GM18517 (cell line): ENCODE measurements around the gene APOBR.
"Not testable (repeated sequence)": the region's sequence is repeated elsewhere in the genome, so short reads cannot be mapped to it uniquely, and the experiment has no call there.

ENCODE experiments used
- ATAC-seq: cut with Tn5 transposase; IDR thresholded peaks from one replicate; pipeline ENCODE4 v1.9.1; 2021; ENCODE audit warnings: mild to moderate bottlenecking, moderate library complexity; ENCODE audit not compliant: unreplicated experiment

Gene APOBR

DNA sequence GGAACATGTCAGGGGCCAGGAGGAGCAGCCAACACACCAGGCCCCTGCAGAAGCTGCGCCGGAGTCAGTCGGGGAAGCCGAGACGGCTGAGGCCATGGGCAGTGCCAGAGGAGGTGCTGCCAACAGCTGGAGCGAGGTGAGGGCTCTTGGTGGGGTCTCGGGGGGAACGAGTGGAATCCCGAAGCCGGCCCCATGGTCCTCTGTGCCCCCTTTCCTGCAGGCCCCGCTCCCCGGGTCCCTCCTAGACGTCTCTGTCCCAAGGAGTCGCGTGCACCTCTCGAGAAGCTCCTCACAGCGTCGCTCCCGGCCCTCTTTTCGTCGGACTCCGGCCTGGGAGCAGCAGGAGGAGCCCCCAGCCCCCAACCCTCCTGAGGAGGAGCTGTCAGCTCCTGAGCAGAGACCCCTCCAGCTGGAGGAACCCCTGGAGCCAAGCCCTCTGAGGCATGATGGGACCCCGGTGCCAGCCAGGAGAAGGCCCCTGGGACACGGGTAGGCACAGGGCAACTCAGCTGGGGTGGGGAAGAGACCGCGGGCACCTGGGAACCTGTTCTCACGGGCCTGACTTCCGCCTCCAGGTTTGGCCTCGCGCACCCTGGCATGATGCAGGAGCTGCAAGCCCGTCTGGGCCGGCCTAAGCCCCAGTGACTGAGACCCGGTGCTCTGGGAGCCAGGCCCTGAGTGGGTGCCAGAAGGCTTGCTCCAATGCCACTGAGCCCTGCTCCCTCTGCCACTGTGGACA is 3.6 kb downstream of the APOBR start:
- ATAC-seq: no peak

DNA sequence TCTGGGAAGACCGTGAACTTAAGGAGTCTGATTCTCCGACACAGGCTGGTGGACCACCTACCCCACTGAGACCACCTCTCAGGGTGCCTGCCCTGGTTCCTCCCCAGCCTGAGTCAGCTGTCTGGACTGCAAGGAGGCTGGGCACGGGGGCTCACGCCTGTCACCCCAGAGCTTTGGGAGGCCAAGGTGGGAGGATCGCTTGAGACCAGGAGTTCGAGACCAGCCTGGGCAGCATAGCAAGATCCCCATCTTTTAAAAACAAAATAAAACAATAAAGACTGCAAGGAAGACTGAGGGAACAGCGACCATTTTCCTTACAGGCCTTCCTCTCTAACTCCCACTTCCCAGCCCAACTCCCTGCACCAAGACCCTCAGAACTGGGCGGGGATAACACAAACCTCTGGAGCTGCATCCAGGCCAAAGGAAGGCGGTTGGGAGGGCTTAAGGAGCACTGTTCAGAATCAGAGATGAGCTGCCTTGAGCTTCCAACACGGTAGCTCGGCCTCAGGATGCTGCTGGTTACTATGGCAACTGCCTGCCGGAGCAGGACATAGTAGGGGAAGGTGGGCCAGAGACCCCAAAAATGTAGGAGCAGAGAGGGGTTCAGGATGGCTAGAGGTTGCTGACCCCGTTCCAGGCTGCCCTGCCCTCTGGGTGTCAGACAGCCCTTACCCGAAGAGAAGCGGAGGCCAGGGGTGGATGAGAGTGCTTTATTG is 4.4 kb downstream of the APOBR start:
- no peak for ATAC-seq

DNA sequence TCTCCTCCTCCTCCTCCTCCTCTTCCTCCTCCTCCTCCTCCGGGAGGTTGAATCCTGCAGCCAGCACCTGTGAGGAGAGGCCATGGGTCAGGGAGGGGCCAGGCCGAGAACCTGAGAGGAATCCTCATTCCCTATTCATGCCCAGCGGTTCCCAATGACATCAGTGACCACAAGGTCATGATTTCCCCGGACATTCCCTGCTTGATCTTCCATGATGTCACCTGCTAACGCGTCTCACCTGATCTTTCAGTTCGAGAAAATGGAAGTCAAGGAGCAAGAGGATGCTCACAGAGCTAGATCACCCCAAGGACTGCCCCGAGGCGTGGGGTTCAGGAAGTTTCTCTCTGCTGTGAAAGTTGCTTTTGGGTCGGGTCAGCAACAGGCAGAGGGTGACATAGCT is 5.4 kb downstream of the APOBR start:
- ATAC-seq: no peak

DNA sequence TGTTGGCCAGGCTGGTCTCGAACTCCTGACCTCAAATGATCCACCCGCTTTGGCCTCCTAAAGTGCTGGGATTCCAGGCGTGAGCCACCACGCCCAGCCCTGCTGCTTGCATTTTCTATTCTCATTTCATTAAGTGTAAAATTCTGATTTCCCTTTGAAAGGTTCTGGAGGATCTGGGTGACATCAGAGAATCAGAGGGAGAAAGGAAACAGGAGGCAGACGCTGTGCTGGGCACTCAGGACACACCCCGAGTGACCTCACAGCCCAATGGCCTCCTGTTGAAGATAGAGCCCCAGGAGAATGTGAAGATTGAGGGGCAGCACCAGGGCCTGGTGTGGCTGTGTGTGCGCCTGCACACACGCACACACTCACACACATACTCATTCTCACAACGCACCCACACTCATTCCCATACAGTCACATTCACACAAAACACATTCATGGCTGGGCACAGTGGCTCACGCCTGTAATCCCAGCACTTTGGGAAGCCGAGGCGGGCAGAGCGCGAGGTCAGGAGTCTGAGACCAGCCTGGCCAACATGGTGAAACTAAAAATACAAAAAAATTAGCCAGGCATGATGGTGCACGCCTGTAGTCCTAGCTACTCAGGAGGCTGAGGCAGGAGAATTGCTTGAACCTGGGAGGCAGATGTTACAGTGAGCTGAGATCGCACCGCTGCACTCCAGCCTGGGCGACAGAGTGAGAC is 6.2 kb downstream of the APOBR start:
- not testable (repeated sequence) for ATAC-seq

DNA sequence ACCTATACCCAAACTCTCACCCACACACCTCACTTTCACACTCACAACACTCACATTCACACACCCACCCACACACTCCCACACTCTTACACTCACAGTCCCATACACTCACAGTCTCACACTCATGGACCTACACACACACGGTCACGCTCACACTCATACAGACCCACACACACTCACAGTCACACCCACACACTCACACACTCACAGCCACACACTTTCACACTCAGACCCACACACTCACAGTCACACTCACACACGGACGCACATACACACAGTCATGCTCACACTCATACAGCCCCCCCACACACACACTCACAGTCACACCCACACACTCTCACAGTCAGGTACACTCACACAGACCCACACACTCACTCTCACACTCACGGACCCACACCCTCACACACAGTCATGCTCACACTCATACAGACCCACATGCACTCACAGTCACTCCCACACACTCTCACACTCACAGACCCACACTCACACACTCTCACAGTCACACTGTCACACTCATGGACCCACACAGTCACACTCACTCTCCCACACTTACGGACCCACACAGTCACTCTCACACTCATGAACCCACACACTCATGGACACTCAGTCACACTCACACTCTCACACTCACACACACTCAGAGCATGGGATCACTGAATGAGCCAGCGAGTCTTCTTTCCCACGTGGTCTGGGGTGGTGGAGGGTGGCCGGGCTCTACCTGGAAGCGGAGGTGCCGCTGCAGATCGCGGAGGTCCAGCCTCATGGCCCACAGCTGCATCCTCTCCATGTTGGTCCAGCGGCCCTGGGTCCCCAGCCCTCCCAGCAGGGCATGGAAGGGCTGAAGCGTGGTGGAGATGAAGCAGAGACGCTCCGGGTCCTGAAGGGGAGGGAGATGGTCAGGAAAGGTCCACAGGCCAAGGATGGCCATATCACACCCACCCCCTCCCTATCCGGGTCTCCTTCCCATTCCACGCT is 7.1 kb downstream of the APOBR start:
- no peak for ATAC-seq

DNA sequence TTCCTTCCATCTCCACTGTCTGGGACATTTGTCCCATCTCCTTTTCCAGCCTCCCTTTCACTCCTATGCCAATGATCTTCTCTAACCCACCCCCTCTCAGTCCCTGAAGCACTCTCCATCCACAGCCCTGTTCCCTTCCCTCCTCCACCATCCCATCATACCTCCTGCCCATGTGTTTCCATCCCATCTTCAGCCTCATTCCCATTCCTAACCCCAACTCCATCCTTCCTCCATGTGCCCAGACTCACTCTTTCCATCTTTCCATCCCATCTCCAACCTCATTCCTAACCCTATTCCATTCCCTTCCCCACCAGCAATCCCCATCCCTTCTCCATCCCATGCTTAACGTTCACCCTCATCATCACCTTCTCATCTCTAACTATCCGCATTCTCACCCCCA is 7.8 kb downstream of the APOBR start:
- no peak for ATAC-seq

DNA sequence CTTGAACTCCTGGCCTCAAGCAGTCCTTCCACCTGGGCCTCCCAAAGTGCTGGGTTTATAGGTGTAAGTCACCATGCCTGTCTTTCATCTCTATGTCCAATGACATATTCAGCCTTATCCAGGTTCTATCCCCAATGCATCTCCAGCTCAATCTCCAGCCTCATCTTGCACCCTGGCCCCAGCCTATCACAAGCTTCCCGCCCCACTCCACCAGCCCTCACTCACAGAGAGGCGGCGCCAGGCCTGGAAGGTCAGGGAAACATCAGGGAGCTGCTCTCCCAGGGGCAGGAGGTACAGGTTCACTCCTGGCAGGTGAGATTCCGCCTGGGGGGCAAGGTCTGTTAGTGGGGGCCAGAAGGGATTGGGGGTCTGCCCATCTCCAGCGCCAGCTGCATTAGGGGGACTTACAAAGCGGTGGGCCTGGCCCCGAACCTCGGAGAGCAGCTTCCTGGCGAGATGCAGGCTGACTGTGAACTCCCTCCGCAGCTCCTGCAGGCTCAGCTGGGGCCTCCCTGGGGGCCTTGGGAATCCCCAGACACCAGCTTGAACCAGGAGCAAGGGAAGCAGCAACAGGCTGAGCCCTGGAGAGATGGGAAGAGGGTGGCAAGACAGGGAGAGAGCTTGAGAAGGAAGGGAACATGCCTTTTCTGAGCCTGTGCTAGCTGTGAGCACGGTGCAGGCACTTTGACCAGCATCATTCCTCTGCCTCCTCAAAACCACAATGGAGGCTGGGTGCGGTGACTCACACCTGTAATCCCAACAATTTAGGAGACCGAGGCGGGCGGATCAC is 9.2 kb downstream of the APOBR start:
- no peak for ATAC-seq

DNA sequence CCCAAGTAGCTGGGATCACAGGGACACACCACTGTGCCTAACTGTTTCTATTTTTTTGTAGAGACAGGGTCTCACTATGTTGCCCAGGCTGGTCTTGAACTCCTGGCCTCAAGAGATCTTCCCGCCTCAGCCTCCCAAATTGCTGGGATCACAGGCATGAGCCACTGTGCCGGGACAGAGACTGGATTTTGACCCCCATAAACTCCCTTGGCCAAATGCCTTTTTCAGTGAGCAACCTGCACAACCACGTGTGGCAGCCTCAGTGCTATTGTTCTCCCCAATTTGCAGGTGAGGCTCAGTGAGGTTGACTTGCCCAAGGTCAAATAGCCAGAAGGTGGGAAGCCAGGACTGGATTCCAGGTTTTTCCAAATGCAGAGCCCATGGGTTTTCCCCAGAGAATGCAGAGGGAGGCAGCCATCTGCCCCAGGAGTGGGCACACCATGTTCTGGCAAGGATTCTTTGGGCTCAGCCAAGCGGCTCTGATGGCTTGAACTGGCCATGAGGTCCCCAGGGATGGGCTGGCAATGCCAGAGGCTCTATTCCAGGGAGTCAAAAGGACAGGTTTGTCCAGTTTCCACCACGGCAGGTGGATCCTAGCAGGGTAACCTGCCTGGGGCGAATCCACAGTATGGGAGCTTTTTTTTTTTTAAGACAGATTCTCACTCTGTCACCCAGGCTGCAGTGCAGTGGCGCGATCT is 10.4 kb downstream of the APOBR start:
- ATAC-seq: no peak

DNA sequence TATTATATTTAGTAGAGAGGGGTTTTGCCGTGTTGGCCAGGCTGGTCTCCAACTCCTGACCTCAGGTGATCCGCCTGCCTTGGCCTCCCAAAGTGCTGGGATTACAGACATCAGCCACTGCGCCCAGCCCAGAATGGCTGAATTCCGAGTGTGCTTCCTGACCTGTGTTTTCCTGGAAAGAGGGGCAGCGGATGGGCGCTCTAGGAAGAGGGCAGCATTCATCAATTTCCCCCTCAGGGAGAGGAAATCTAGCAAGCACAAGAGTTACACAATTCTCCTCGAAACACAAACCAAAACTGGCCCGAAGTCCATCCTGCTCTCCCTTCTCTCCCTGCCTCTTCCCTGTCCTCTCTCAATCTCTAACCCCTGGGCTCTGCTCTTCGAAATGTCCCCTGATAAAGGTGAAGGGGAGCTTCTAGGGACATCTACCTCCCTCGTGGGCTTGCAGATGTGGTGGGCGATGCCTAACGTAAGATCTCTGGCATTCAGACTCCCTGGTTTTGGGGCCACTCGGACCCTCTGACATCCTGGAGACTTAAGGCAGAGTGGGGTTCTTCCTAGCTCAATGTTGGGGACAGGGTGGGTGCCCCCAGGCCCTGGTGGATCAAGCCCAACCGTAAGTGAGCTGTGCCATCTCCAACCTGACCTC is 11.2 kb downstream of the APOBR start:
- no peak for ATAC-seq

DNA sequence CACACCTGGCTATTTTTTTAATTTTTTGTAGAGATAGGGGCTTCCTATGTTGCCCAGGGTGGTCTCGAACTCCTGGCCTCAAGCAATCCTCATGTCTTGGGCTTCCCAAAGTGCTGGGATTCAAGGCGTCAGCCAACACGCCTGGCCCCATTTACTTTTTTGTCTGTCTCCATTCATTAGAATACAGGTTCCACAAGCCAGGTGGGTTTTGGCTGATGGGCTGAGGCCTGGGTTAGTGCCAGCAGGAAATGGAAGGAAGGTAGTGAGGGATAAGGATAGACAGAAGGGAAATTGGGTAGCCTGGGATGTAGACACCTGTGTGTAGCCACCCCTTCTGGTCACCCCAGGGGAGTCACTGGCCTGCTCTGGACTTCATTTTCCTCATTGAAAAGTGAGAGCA is 16.6 kb downstream of the APOBR start:
- ATAC-seq: no peak

DNA sequence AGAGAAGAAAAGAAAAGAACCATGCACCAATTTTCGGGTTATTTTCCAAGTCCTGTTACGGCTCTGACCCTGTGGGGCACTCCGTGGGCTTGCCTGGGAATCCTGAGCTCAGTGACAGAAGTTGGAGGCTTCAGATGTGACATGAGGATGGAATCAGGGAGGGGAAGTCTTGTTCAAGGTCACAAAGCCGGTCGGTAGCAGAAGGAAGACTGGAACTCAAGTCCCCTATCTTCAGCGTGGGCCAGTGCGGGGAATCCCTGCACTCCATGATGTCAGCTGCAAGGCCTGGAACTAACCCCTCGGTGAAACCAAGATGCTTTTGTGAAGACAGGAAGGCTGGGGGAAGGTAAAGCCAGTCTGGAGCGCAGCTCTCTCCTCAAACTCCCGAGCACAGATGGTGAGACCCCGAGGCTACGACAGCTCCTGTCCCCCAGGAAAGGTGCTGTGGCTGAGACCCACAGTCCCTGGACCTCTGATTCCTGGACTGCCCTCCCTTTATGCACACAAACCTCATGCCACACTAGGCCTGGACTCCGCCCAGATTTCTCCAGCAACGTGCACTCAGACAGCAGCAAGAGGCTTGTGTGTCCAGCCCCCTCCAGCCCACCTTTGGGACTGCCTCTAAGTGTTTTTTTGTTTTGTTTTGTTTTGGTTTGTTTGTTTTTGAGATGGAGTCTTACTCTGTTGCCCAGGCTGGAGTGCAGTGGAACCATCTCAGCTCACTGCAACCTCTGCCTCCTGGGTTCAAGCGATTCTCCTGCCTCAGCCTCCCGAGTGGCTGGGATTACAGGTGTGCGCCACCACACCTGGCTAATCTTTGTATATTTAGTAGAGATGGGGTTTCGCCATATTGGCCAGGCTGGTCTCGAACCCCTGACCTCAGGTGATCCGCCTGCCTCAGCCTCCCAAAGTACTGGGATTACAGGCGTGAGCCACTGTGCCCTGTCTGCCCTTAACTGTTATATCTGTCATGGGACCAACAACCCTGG is 17.7 kb downstream of the APOBR start:
- ATAC-seq: no peak

DNA sequence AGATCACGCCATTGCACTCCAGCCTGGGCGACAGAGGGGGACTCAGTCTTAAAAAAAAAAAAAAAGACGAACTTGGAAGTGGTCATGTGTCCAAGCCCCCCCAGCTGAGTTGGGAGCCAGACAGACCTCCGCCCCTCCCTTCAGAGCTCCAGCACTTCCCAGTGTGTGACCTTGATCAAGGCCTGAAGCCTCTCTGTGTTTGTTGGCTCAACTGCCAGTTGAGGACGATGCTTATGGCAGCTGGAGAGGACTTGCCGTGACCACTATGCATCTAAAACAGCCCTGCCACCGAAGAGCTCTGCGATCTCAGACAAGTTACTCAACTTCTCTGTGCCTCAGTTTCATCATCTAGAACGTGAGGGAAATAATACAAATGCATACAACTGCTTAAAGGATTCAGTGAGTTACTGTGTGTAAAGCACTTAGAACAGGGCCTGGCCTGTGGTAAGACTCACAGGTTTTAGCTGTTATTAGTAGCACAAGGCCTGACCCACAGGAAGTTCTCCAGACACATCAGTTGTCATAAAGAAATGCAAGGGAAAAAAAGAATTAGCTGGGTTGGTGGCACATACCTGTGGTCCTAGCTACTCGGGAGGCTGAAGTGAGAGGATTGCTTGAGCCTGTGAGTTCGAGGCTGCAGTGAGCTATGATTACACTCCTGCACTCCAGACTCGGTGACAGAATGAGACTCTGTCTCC is 19.2 kb downstream of the APOBR start:
- ATAC-seq: no peak

DNA sequence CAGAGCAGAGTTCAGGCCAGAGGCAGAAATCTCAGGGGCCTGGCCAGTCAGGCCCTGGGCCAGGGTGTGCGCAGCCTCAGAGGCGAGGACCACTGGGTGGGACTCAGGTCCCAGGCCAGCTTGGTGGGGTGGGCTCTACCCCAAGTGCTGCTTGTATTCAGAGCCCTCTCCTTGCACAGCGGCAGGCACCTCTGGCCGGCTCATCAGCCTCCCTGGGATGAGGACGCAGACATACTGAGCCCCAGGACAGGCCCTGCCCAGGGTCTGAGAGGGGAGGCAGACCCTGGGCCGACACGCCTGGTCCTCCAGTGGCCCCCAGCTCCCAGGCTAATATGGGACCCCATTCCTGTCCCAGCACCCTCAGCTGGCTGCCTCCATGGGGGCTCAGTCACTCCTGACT is 19.8 kb downstream of the APOBR start:
- ATAC-seq: no peak

DNA sequence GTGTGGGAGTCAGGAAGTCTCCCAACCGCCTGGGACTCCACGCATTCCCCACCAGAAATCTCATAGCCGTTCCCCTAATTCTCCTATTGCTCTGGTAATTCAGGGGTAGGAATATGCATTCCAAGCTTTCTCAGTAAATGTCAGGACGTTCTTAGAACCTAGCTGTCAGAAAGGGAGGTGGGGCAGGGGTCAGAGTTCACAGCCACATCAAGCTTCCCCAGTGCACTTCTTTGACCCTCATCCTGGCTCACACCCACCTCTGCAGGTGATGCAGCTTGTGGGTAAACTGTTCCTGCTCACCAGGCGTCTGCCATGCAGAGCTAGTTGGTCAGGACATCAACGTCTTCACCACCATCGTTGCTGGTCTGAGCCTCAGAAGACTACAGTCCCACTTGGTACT is 26.2 kb downstream of the APOBR start:
- no peak for ATAC-seq

DNA sequence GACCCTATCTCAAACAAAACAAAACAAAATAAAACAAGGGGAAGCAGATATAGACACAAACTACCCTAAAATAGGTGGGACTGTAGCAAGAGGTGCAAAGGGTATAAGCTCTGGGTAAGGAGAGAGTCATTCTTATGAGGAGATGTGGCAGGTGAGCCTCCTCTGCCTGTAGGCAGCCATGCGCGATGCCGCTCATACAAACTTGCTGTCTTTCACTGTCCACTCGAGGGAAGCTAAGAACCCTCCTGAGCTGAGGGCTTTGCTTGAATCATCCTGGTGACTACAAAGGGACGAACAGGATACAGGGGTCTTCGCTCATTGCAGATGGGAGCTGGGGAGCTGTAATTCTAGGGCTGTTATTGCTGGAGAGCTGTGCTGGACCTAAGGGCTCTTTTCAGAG is 27.0 kb downstream of the APOBR start:
- no peak for ATAC-seq

DNA sequence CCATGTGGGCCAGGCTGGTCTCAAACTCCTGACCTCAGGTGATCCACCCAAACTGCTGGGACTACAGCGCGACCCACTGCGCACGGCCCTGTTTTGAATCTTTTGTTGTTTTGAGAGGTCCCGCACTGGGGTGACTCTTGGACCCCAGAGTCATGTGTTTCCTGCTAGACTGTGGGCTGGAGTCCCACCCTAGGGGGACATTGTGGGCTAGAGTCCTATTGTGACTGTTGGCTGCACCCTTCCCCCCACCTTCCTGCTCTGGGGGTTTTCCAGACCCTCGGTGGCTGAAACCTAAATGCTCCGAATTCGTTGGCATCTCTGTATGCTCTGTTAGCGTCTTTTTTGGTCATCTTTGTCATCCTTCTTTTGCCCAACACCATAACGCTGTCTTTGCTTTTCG is 28.3 kb downstream of the APOBR start:
- no peak for ATAC-seq

DNA sequence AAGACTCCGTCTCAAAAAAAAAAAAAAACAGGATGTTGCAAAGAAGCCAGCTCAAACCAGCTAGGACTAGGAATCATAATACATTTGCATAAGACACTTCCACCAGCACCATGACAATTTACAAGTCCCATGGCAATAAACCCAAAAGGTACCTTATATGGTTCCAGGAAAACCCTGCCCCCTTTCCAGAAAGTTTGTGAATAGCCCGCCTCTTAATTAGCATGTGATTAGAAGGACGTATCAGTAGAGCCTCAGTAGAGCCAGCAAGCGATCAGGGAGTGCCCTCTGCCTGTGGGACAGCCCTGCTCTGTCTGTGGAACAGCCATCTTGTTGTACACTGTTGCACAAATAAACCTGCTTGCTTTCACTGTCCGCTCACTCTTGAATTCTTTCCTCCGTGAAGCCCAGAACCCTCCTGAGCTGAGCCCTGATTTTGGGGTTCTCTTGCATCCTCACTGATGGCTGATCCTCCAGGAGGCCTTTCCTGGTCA is 30.3 kb downstream of the APOBR start:
- ATAC-seq: no peak
